NT2/D1 (cell line): ENCODE data around the gene DR1.
"Not testable (repeated sequence)": the region's sequence is repeated elsewhere in the genome, so short reads cannot be mapped to it uniquely, and the experiment has no call there.

Experiments
- DNase-seq: peaks from one replicate; pipeline ENCODE4 v3.0.0-alpha.2; 2011; ENCODE audit warnings: low read depth, low spot score
- H3K27me3 ChIP-seq: 2 replicates; pipeline ENCODE4 v1.6.0; 2011; ENCODE audit warnings: mild to moderate bottlenecking; ENCODE audit not compliant: insufficient read length, insufficient read depth
- H3K36me3 ChIP-seq: 2 replicates; pipeline ENCODE4 v1.6.1; 2011; ENCODE audit warnings: mild to moderate bottlenecking, low read length, mixed read lengths; ENCODE audit not compliant: insufficient read depth, insufficient read length
- H3K4me1 ChIP-seq: 2 replicates; pipeline ENCODE4 v1.5.1; 2011; ENCODE audit not compliant: insufficient read depth, insufficient read length
- H3K4me3 ChIP-seq: 2 replicates; pipeline ENCODE4 v1.5.1; 2011; ENCODE audit warnings: low read depth; ENCODE audit not compliant: insufficient read length
- H3K9ac ChIP-seq: 2 replicates; pipeline ENCODE4 v1.6.0; 2011; ENCODE audit warnings: low read depth; ENCODE audit not compliant: insufficient read length
- H3K9me3 ChIP-seq: 2 replicates; pipeline ENCODE4 v1.5.1; 2011; ENCODE audit warnings: mild to moderate bottlenecking, low read length; ENCODE audit not compliant: insufficient read depth
- SUZ12 ChIP-seq: IDR thresholded peaks from 2 replicates; pipeline ENCODE4 v1.6.1; 2011; ENCODE audit not compliant: insufficient read length, insufficient read depth; ENCODE audit errors: extremely low read depth
- YY1 ChIP-seq: IDR thresholded peaks from 2 replicates; pipeline ENCODE4 v1.6.1; 2011; ENCODE audit not compliant: insufficient read length, insufficient read depth
- ZNF274 ChIP-seq: IDR thresholded peaks from 2 replicates; pipeline ENCODE4 v1.6.1; 2011; ENCODE audit warnings: mild to moderate bottlenecking, low read depth, low read length

Gene DR1

GRCh38 chr1:93349231-93350135 lies 3.8 kb downstream of the DR1 start:
- Histone ChIP-seq H3K27me3 (no peaks in the 10 kb centered on the region), H3K4me3 (peak overlapping the region; percentile 67), H3K9ac (no peak overlapping the region), H3K36me3 (peaks cover 47% of the 10 kb centered on the region), H3K9me3 (no peaks in the 10 kb centered on the region), H3K4me1 (no peaks in the 10 kb centered on the region)
- TF ChIP-seq YY1 (no peak), SUZ12 (no peak), ZNF274 (no peak)
- no peak for DNase-seq

GRCh38 chr1:93350322-93350721 lies 4.6 kb downstream of the DR1 start:
- H3K9me3 ChIP-seq: no peaks in the 10 kb centered on the region
- no peaks in the 10 kb centered on the region for H3K27me3 ChIP-seq
- peaks cover 56% of the 10 kb centered on the region for H3K36me3 ChIP-seq
- no peaks in the 10 kb centered on the region for H3K4me1 ChIP-seq
- no peak for DNase-seq
- no peak overlapping the region for H3K9ac ChIP-seq
- TF ChIP-seq SUZ12: no peak
- no peak for TF ChIP-seq ZNF274
- TF ChIP-seq YY1: no peak
- H3K4me3 ChIP-seq: no peak overlapping the region

- Histone ChIP-seq H3K9me3 (no peaks in the 10 kb centered on the region), H3K27me3 (no peaks in the 10 kb centered on the region), H3K4me1 (no peaks in the 10 kb centered on the region), H3K9ac (no peak overlapping the region), H3K4me3 (no peak overlapping the region), H3K36me3 (peaks cover 61% of the 10 kb centered on the region)
- no peak for TF ChIP-seq SUZ12
- TF ChIP-seq ZNF274: no peak
- no peak for TF ChIP-seq YY1
- no peak for DNase-seq
These were observed 5.2 kb downstream of the DR1 start for GRCh38 chr1:93350875-93351274.

GRCh38 chr1:93351346-93351745 lies 5.6 kb downstream of the DR1 start:
- H3K9ac ChIP-seq, H3K9me3 ChIP-seq, H3K4me3 ChIP-seq, DNase-seq, H3K4me1 ChIP-seq, H3K27me3 ChIP-seq: not testable (repeated sequence)
- H3K36me3 ChIP-seq: peaks cover 66% of the 10 kb centered on the region

- no peak for DNase-seq
- no peak overlapping the region for H3K9ac ChIP-seq
- peaks cover 72% of the 10 kb centered on the region for H3K36me3 ChIP-seq
- no peaks in the 10 kb centered on the region for H3K27me3 ChIP-seq
- no peaks in the 10 kb centered on the region for H3K9me3 ChIP-seq
- TF ChIP-seq YY1 (no peak), ZNF274 (no peak), SUZ12 (no peak)
- H3K4me3 ChIP-seq: no peak overlapping the region
- no peaks in the 10 kb centered on the region for H3K4me1 ChIP-seq
These were observed 6.7 kb downstream of the DR1 start for GRCh38 chr1:93352376-93352775.

GRCh38 chr1:93353286-93353685 lies 7.6 kb downstream of the DR1 start:
- Histone ChIP-seq H3K9me3 (no peaks in the 10 kb centered on the region), H3K4me3 (no peak overlapping the region), H3K4me1 (no peaks in the 10 kb centered on the region), H3K36me3 (peaks cover 74% of the 10 kb centered on the region), H3K27me3 (no peaks in the 10 kb centered on the region), H3K9ac (no peak overlapping the region)
- TF ChIP-seq SUZ12 (no peak), ZNF274 (no peak), YY1 (no peak)
- DNase-seq: no peak

GRCh38 chr1:93354749-93355148 lies 9.0 kb downstream of the DR1 start:
- H3K27me3 ChIP-seq: no peaks in the 10 kb centered on the region
- no peak for DNase-seq
- no peak overlapping the region for H3K4me3 ChIP-seq
- TF ChIP-seq ZNF274 (no peak), YY1 (no peak)
- no peaks in the 10 kb centered on the region for H3K9me3 ChIP-seq
- H3K9ac ChIP-seq: no peak overlapping the region
- peaks cover 88% of the 10 kb centered on the region for H3K36me3 ChIP-seq
- no peaks in the 10 kb centered on the region for H3K4me1 ChIP-seq

GRCh38 chr1:93357242-93357641 lies 11.5 kb downstream of the DR1 start:
- H3K9me3 ChIP-seq: no peaks in the 10 kb centered on the region
- no peaks in the 10 kb centered on the region for H3K4me1 ChIP-seq
- no peak overlapping the region for H3K9ac ChIP-seq
- TF ChIP-seq ZNF274: no peak
- TF ChIP-seq SUZ12: no peak
- H3K4me3 ChIP-seq: no peak overlapping the region
- no peak for DNase-seq
- no peaks in the 10 kb centered on the region for H3K27me3 ChIP-seq
- H3K36me3 ChIP-seq: peaks cover 80% of the 10 kb centered on the region
